HEK293 (cell line): ENCODE measurements around the gene ERBB4.

ENCODE experiments used
- CTCF ChIP-seq: fragments of 450-650 bp; formaldehyde crosslinking; IDR thresholded peaks from 2 replicates; pipeline ENCODE4 v1.5.1; 2016; ENCODE audit warnings: missing biosample characterization, missing genetic modification characterization
- PRDM1 ChIP-seq: fragments of 450-650 bp; formaldehyde crosslinking; IDR thresholded peaks from 2 replicates; pipeline ENCODE4; 2016; ENCODE audit warnings: missing biosample characterization, missing genetic modification characterization
- ZFP69B ChIP-seq: fragments of 450-650 bp; formaldehyde crosslinking; IDR thresholded peaks from 2 replicates; pipeline ENCODE4 v1.5.1; 2016; ENCODE audit warnings: missing biosample characterization, missing genetic modification characterization
- ZNF274 ChIP-seq, 2 experiments: fragments of 200-500 bp in 1 of 2; fragments of 450-650 bp in 1 of 2; sonication (Bioruptor generic) in 1 of 2; formaldehyde crosslinking in 1 of 2; IDR thresholded peaks; 2 replicates each; pipeline versions ENCODE4 v1.5.1 to v1.6.1; 2014 to 2016; ENCODE audit warnings: borderline replicate concordance in 1 of 2, inconsistent platforms in 1 of 2, low read length in 1 of 2, missing biosample characterization in 1 of 2, missing genetic modification characterization in 1 of 2
- ZNF48 ChIP-seq: fragments of 450-650 bp; formaldehyde crosslinking; IDR thresholded peaks from 2 replicates; pipeline ENCODE4 v1.5.1; 2016; ENCODE audit warnings: missing biosample characterization, missing genetic modification characterization

DNA sequence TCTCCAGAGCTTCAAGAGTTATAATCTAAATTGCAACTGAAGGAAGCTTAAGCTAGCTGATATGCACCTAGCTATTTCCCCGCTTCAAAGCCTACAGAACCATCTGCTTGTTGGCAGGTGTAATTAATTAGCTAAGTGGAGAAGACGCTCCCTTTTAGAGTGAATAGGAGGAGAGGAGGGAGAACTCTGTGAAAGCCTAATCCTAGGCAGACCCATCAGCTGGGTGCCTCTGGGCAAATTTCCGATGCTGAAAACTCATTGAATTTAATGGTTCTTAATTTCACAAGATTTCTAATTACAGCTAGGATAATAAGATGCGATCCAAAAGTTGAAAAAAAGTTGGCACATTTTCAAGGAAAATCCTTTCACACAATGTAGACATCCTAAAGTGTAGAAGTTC lies 735.9 kb downstream of the ERBB4 start:
- no peak for TF ChIP-seq CTCF (tag by site-specific recombination)
- no peak for TF ChIP-seq ZNF48
- TF ChIP-seq PRDM1 (tag by site-specific recombination): no peak
- no peak for TF ChIP-seq ZFP69B (tag by site-specific recombination)
- TF ChIP-seq ZNF274 (IDR thresholded peaks at IDR 0.05; ENCODE audit: low read length): no peak
- no peak for TF ChIP-seq ZNF274 (tag by site-specific recombination; IDR thresholded peaks at IDR 0.05; ENCODE audit: borderline replicate concordance)
